ENCODE measurements around the gene SH2B3.
A peak's percentile ranks its signal among the peaks of the same experiment; 100 is the strongest.

The SH2B3 gene

DNA sequence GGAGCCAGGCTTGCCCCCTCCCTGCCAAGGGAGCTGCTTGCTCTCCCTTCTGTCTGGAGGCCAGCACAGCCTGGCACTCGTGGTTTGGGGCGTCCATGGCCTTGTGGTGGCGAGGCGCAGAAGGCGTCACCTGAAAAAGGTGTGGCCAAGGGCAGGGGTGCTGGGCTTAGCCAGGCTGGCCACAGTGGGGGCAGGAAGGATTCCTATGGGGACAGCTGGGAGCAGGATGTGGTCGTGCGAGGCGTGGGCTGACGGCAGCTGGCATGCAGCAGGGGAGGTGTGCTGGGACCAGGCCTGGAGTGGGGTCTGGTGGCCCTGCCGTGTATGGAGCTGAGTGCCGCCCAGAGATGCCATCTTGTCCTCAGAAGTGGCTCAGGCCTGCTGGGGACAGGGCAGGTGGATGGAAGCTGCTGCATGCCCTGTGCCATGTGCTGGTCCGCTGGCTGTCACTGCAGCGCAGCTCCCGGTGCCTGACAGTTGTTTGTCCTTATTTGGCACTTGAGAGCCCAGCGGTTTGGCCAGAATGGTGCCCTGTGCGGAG lies 30.0 kb downstream of the SH2B3 start:
- H3K36me3 ChIP-seq (ENCODE audit: insufficient read depth, low read length), result peaks cover 41% of the 10 kb centered on the region
- peak overlapping the region; percentile 69 for H3K4me2 ChIP-seq (ENCODE audit: low read length)
- H3K4me1 ChIP-seq (ENCODE audit: control insufficient read depth, insufficient read depth, low read length), result peaks cover 79% of the 10 kb centered on the region
- no peaks in the 10 kb centered on the region for H3K27me3 ChIP-seq (ENCODE audit: control insufficient read depth, insufficient read depth, low read length)
- H3K9me3 ChIP-seq (replicated peaks; ENCODE audit: low read length), result no peaks in the 10 kb centered on the region
- peak overlapping the region; percentile 25 for H3K9ac ChIP-seq (ENCODE audit: low read depth, low read length)
- peak overlapping the region; percentile 28 for H3K4me3 ChIP-seq (ENCODE audit: low read length)

DNA sequence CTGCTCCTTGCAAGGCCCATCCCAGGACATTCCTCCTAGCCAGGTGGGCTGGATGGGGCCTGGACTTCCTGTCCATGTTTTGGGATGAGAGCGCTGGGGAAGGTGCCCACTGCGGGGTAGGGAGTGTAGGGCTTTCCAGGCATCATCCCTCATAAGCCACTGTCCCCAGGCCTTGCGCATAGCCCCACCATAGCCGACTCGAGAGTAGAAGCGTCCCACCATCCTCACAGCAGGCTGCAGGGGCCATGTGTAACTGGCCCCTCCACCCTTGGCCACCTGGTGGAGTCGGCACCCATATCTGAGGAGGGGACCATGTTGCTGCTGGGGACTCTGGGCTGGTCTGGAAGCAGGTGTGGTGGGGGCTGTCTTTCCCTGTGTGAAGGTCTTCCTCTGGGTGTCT lies 30.5 kb downstream of the SH2B3 start:
- Histone ChIP-seq H3K4me2 (ENCODE audit: low read length) (peak overlapping the region; percentile 69), H3K27me3 (ENCODE audit: control insufficient read depth, insufficient read depth, low read length) (no peaks in the 10 kb centered on the region), H3K9ac (ENCODE audit: low read depth, low read length) (peak overlapping the region; percentile 16), H3K36me3 (ENCODE audit: insufficient read depth, low read length) (peaks cover 43% of the 10 kb centered on the region), H3K9me3 (replicated peaks; ENCODE audit: low read length) (no peaks in the 10 kb centered on the region), H3K4me3 (ENCODE audit: low read length) (no peak overlapping the region), H3K4me1 (ENCODE audit: control insufficient read depth, insufficient read depth, low read length) (peaks cover 75% of the 10 kb centered on the region)

DNA sequence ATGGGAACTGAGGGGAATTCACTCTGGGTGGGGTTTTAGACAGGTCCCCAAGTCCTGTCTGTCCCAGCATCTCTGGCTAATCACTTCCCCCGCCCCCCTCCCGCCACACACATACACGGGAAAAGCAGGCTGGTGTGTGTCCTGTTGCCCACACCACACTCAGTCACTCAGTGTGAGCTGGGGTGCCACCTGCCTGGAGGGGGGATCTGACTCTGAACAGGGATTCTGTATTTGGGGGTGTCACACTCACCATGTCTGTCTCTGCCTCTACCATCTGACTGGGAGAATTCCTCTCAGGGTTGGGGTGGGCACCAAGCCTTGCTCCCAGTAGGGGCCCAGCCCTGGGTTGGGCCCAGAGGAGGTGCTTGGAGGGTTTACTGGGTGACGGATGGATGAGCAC lies 31.1 kb downstream of the SH2B3 start:
- peaks cover 43% of the 10 kb centered on the region for H3K36me3 ChIP-seq (ENCODE audit: insufficient read depth, low read length)
- H3K4me2 ChIP-seq (ENCODE audit: low read length), result no peak overlapping the region
- H3K9me3 ChIP-seq (replicated peaks; ENCODE audit: low read length), result no peaks in the 10 kb centered on the region
- H3K9ac ChIP-seq (ENCODE audit: low read depth, low read length), result no peak overlapping the region
- H3K4me1 ChIP-seq (ENCODE audit: control insufficient read depth, insufficient read depth, low read length), result peaks cover 69% of the 10 kb centered on the region
- H3K4me3 ChIP-seq (ENCODE audit: low read length), result no peak overlapping the region
- no peaks in the 10 kb centered on the region for H3K27me3 ChIP-seq (ENCODE audit: control insufficient read depth, insufficient read depth, low read length)

DNA sequence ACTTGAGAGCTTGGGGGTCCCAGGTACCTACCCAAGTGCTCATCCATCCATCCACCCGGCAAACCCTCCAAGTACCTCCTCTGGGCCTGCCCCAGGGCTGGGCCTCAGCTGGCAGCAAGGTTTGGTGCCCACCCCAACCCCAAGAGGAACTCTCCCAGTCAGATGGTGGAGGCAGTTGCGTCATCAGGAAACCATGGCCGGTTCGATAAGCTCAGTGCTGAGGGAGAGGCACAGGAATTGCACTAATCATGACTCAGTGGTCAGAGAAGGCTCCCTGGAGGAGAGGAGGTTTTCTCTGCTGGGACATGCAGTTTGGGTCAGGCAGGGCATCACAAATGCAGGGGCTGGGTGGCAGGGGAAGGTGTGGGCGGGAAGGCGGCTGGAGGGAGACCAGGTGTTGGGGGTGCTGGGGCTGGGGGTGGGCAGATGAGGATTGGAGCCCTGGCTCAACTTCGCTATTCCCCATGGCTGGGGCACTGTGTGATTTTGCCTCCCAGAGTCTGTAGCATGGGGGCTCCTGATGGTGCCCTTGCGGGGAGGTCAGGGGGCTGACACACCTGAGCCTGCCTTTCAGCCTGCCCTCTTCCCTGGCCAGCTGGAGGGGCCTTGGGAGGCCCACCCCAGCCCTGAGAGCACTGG lies 32.2 kb downstream of the SH2B3 start:
- H3K36me3 ChIP-seq (ENCODE audit: insufficient read depth, low read length), result peaks cover 46% of the 10 kb centered on the region
- H3K4me3 ChIP-seq (ENCODE audit: low read length), result peak overlapping the region; percentile 22
- no peaks in the 10 kb centered on the region for H3K27me3 ChIP-seq (ENCODE audit: control insufficient read depth, insufficient read depth, low read length)
- no peaks in the 10 kb centered on the region for H3K9me3 ChIP-seq (replicated peaks; ENCODE audit: low read length)
- H3K9ac ChIP-seq (ENCODE audit: low read depth, low read length), result peak overlapping the region; percentile 27
- peak overlapping the region; percentile 58 for H3K4me2 ChIP-seq (ENCODE audit: low read length)
- peaks cover 69% of the 10 kb centered on the region for H3K4me1 ChIP-seq (ENCODE audit: control insufficient read depth, insufficient read depth, low read length)

DNA sequence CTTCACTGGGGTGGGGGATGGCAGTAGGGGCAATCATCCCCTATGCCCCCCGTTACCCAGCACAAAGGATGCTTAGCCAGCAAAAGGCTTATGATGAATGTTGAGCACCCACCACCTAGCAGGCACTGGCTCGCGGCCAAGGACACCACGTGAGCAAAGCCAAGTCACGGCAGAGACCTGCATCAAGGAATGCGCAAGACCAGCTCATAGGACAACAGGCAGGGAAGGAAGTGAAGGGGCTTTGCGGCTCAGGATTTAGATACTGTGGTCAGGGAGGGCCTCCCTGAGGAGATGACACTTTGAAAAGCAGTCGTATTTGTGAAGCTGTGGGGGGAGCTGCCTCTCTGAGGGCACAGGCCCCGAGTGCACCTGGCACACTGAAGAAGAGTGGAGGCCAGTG lies 32.8 kb downstream of the SH2B3 start:
- peaks cover 47% of the 10 kb centered on the region for H3K36me3 ChIP-seq (ENCODE audit: insufficient read depth, low read length)
- no peaks in the 10 kb centered on the region for H3K27me3 ChIP-seq (ENCODE audit: control insufficient read depth, insufficient read depth, low read length)
- no peaks in the 10 kb centered on the region for H3K9me3 ChIP-seq (replicated peaks; ENCODE audit: low read length)
- H3K4me2 ChIP-seq (ENCODE audit: low read length), result peak overlapping the region; percentile 58
- H3K9ac ChIP-seq (ENCODE audit: low read depth, low read length), result no peak overlapping the region
- H3K4me1 ChIP-seq (ENCODE audit: control insufficient read depth, insufficient read depth, low read length), result peaks cover 70% of the 10 kb centered on the region
- H3K4me3 ChIP-seq (ENCODE audit: low read length), result no peak overlapping the region

DNA sequence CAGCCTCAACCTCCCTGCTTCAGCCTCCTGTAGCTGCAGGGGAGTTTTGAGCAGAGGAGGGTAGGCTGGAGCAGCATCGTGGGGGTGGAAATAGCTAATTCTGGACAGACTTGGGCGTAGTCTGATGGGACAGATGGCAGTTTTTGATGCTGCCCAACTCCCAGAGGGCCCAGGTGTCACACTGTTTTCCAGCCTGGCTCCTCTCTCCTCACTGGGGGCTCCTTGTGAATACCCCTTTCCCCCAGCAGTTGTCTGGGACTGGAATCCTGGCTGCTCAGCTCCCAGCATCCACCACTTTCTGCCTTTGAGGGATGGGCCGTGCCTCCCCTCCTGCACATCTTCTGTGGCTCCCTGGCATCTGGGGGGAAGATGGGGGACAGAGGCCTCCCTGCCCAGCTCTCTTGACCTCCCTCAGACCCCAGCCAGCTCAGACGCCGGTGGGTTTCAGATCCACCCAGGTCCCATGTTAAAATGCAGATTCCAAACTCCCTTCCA lies 34.0 kb downstream of the SH2B3 start:
- H3K27me3 ChIP-seq (ENCODE audit: control insufficient read depth, insufficient read depth, low read length), result no peaks in the 10 kb centered on the region
- peaks cover 47% of the 10 kb centered on the region for H3K36me3 ChIP-seq (ENCODE audit: insufficient read depth, low read length)
- no peak overlapping the region for H3K9ac ChIP-seq (ENCODE audit: low read depth, low read length)
- peaks cover 68% of the 10 kb centered on the region for H3K4me1 ChIP-seq (ENCODE audit: control insufficient read depth, insufficient read depth, low read length)
- no peak overlapping the region for H3K4me2 ChIP-seq (ENCODE audit: low read length)
- no peaks in the 10 kb centered on the region for H3K9me3 ChIP-seq (replicated peaks; ENCODE audit: low read length)
- no peak overlapping the region for H3K4me3 ChIP-seq (ENCODE audit: low read length)

DNA sequence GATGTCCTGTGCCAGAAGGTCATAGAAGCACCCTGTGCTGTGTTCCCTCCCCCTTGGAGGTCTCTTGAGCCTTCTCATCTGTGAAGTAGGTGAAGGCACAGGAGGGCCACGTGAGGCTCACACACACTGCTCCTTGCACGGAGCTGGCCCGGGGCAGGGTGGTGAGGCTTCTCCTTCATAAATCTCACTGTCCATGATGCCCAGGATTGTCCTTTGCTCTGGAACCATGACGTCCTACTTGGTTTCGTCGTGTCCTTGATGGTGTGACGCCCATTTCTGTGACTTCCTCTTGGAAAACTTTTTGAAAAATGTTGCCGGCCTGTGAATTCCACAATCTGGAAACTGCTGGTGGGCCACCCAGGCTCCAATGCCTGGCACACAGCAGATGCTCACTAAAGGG lies 34.4 kb downstream of the SH2B3 start:
- peaks cover 68% of the 10 kb centered on the region for H3K4me1 ChIP-seq (ENCODE audit: control insufficient read depth, insufficient read depth, low read length)
- H3K4me2 ChIP-seq (ENCODE audit: low read length), result no peak overlapping the region
- no peaks in the 10 kb centered on the region for H3K27me3 ChIP-seq (ENCODE audit: control insufficient read depth, insufficient read depth, low read length)
- no peaks in the 10 kb centered on the region for H3K9me3 ChIP-seq (replicated peaks; ENCODE audit: low read length)
- H3K9ac ChIP-seq (ENCODE audit: low read depth, low read length), result no peak overlapping the region
- H3K36me3 ChIP-seq (ENCODE audit: insufficient read depth, low read length), result peaks cover 51% of the 10 kb centered on the region
- no peak overlapping the region for H3K4me3 ChIP-seq (ENCODE audit: low read length)

DNA sequence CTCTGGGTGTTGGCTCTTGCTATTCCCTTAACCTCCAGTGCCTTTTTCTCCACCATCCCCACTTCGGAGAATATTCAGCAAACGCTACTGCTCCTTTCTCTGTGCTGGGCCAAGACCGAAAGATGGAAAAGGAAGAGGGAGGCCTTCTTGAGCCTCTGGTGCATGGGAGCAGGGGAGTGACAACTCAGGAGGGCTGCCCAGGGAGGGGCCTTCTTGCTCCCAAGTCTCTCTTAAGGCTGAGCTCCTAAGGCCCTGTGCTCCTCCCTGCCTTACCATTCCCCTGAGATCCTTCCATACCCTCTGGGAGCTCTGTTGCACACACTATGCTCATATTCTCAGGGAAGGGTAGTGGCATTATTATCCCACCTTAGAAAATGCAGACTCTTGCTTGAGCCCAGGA lies 34.9 kb downstream of the SH2B3 start:
- H3K27me3 ChIP-seq (ENCODE audit: control insufficient read depth, insufficient read depth, low read length), result no peaks in the 10 kb centered on the region
- no peaks in the 10 kb centered on the region for H3K9me3 ChIP-seq (replicated peaks; ENCODE audit: low read length)
- peaks cover 55% of the 10 kb centered on the region for H3K36me3 ChIP-seq (ENCODE audit: insufficient read depth, low read length)

DNA sequence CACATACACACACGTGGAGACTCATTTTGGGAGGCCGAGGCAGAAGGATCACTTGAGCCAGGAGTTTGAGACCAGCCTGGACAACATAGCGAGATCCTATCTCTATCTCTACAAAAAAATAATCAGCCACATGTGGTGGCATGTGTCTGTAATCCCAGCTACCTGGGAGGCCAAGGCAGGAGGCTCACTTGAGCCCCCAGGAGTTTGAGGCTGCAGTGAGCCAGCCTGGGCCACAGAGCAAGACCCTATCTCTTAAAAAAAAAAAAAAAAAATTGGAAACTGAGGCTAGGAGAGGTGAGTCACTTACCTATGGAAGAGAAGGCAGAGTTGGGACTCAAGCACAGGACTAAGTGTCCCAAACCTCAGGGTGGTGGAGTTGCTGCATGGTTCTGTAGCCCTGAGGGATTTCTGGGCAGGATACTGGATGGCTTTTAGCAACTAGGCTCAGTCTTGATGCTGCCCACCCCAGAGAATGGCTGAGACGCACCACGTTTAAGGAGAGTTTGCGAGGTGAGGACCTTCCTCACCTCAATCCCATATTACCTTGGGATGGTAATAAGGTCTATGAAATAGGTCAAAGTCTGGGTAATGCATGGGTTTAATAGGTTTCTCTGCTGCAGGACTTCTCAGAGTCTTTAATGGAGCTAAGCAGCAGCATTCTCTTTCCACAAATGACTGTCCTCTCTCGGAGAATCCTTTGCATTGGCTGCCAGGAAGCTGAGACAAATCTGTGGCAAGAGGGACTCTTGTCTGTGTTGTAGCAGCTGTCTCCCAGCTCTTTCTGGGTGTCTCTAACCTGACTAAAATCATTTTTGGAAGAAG lies 35.6 kb downstream of the SH2B3 start:
- Histone ChIP-seq H3K4me3 (ENCODE audit: low read length) (no peak overlapping the region), H3K9ac (ENCODE audit: low read depth, low read length) (no peak overlapping the region), H3K9me3 (replicated peaks; ENCODE audit: low read length) (no peaks in the 10 kb centered on the region), H3K36me3 (ENCODE audit: insufficient read depth, low read length) (peaks cover 62% of the 10 kb centered on the region), H3K4me2 (ENCODE audit: low read length) (no peak overlapping the region), H3K27me3 (ENCODE audit: control insufficient read depth, insufficient read depth, low read length) (no peaks in the 10 kb centered on the region), H3K4me1 (ENCODE audit: control insufficient read depth, insufficient read depth, low read length) (peaks cover 68% of the 10 kb centered on the region)

More for the DNA sequence above, 34.9 kb downstream of the SH2B3 start:
- H3K4me2 ChIP-seq (ENCODE audit: low read length), result no peak overlapping the region
- H3K9ac ChIP-seq (ENCODE audit: low read depth, low read length), result no peak overlapping the region
- no peak overlapping the region for H3K4me3 ChIP-seq (ENCODE audit: low read length)
- H3K4me1 ChIP-seq (ENCODE audit: control insufficient read depth, insufficient read depth, low read length), result peaks cover 68% of the 10 kb centered on the region

DNA sequence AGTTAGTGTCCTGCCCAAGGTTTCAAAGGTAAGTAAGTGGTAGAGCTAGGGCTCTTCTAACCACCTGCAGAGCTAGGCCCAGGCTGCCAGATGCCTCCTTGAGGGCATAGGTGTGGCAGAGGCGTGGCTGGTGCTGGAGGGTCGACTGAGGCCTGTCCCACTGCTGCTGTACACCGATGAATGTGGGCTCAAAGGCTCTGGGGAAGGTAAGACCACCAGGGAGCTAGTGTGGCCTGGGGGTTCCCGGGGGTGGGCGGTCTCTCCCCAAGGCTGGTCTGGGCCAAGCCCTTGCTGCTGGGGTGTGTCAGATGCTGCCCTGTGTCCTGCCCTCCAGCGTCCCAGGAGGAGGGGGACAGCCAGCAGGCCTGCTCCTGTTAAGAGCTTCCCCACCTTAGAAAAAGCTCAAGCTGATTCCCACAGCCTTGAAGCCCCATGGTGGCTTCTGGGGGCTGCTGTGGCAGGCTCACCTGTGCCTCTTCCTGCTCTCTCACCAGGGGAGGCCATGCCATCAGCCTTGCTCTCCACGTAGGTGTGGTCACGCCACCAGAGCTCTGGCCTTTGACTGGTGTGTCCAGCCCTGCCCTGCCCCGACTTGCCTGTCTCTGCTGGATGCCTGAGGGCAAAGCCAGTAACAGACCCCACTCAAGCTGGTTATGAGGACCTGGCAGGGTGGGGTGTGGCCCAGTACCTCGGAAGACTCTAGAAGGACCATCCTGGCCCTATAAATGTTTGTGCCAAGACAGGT lies 36.8 kb downstream of the SH2B3 start:
- H3K36me3 ChIP-seq (ENCODE audit: insufficient read depth, low read length), result peaks cover 74% of the 10 kb centered on the region
- peaks cover 58% of the 10 kb centered on the region for H3K4me1 ChIP-seq (ENCODE audit: control insufficient read depth, insufficient read depth, low read length)
- H3K4me2 ChIP-seq (ENCODE audit: low read length), result no peak overlapping the region
- H3K9ac ChIP-seq (ENCODE audit: low read depth, low read length), result no peak overlapping the region
- H3K27me3 ChIP-seq (ENCODE audit: control insufficient read depth, insufficient read depth, low read length), result no peaks in the 10 kb centered on the region
- H3K4me3 ChIP-seq (ENCODE audit: low read length), result no peak overlapping the region
- no peaks in the 10 kb centered on the region for H3K9me3 ChIP-seq (replicated peaks; ENCODE audit: low read length)

DNA sequence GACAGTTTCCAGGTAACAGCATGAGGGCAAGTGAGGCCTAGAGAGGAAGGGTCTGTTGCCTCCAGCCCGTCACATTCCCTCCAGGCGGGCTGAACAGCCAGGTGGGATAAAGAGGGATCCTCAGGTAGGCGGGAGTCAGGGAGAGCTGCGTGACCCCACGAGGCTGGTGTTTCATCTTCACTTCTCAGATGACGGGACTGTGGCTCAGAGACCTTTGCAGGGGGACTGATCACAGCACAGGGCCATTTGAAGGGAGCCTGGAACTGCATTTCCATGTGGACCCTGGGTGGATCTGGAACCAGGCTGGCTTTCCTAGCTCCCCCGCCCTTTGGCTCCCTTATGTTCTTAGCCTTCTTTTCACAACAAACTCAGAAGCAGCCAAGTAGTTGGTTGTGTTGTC lies 37.4 kb downstream of the SH2B3 start:
- no peak overlapping the region for H3K9ac ChIP-seq (ENCODE audit: low read depth, low read length)
- H3K9me3 ChIP-seq (replicated peaks; ENCODE audit: low read length), result no peaks in the 10 kb centered on the region
- H3K4me2 ChIP-seq (ENCODE audit: low read length), result no peak overlapping the region
- peaks cover 80% of the 10 kb centered on the region for H3K36me3 ChIP-seq (ENCODE audit: insufficient read depth, low read length)
- no peak overlapping the region for H3K4me3 ChIP-seq (ENCODE audit: low read length)
- H3K27me3 ChIP-seq (ENCODE audit: control insufficient read depth, insufficient read depth, low read length), result no peaks in the 10 kb centered on the region
- peaks cover 52% of the 10 kb centered on the region for H3K4me1 ChIP-seq (ENCODE audit: control insufficient read depth, insufficient read depth, low read length)
